ENCODE results near the gene ATP9B.

The ATP9B gene

GRCh38 chr18:79309614-79310358 lies 240.6 kb downstream of the ATP9B start:
- H3K4me1 ChIP-seq (ENCODE audit: control insufficient read depth, insufficient read depth, low read length, poor library complexity, severe bottlenecking), result no peaks in the 10 kb centered on the region

GRCh38 chr18:79314838-79315388 lies 245.7 kb downstream of the ATP9B start:
- no peak for DNase-seq
- Histone ChIP-seq H3K27ac (ENCODE audit: insufficient read depth, low read length, poor library complexity, severe bottlenecking) (no peak overlapping the region), H3K36me3 (ENCODE audit: control insufficient read depth, insufficient read depth, low read length) (peaks cover 15% of the 10 kb centered on the region)

More at GRCh38 chr18:79309614-79310358, 240.6 kb downstream of the ATP9B start:
- Histone ChIP-seq H3K4me3 (ENCODE audit: insufficient read depth, low read depth, low read length, poor library complexity, severe bottlenecking) (no peak overlapping the region), H3K27me3 (replicated peaks; ENCODE audit: control insufficient read depth, insufficient read depth, low read length, poor library complexity, severe bottlenecking) (no peaks in the 10 kb centered on the region), H3K27ac (ENCODE audit: insufficient read depth, low read length, poor library complexity, severe bottlenecking) (no peak overlapping the region), H3K9me3 (ENCODE audit: control insufficient read depth, low read length) (no peaks in the 10 kb centered on the region), H3K36me3 (ENCODE audit: control insufficient read depth, insufficient read depth, low read length) (peaks cover 30% of the 10 kb centered on the region)
- DNase-seq, result no peak

GRCh38 chr18:79315596-79315995 lies 246.4 kb downstream of the ATP9B start:
- Histone ChIP-seq H3K36me3 (ENCODE audit: control insufficient read depth, insufficient read depth, low read length) (peaks cover 15% of the 10 kb centered on the region), H3K4me3 (ENCODE audit: insufficient read depth, low read depth, low read length, poor library complexity, severe bottlenecking) (no peak overlapping the region)
- DNase-seq, result no peak

More at GRCh38 chr18:79314838-79315388, 245.7 kb downstream of the ATP9B start:
- Histone ChIP-seq H3K4me1 (ENCODE audit: control insufficient read depth, insufficient read depth, low read length, poor library complexity, severe bottlenecking) (no peaks in the 10 kb centered on the region), H3K9me3 (ENCODE audit: control insufficient read depth, low read length) (no peaks in the 10 kb centered on the region), H3K27me3 (replicated peaks; ENCODE audit: control insufficient read depth, insufficient read depth, low read length, poor library complexity, severe bottlenecking) (no peaks in the 10 kb centered on the region), H3K4me3 (ENCODE audit: insufficient read depth, low read depth, low read length, poor library complexity, severe bottlenecking) (no peak overlapping the region)

GRCh38 chr18:79317703-79318102 lies 248.5 kb downstream of the ATP9B start:
- Histone ChIP-seq H3K4me3 (ENCODE audit: insufficient read depth, low read depth, low read length, poor library complexity, severe bottlenecking) (no peak overlapping the region), H3K9me3 (ENCODE audit: control insufficient read depth, low read length) (no peaks in the 10 kb centered on the region), H3K36me3 (ENCODE audit: control insufficient read depth, insufficient read depth, low read length) (peaks cover 16% of the 10 kb centered on the region), H3K27ac (ENCODE audit: insufficient read depth, low read length, poor library complexity, severe bottlenecking) (no peak overlapping the region), H3K27me3 (replicated peaks; ENCODE audit: control insufficient read depth, insufficient read depth, low read length, poor library complexity, severe bottlenecking) (no peaks in the 10 kb centered on the region), H3K4me1 (ENCODE audit: control insufficient read depth, insufficient read depth, low read length, poor library complexity, severe bottlenecking) (no peaks in the 10 kb centered on the region)
- no peak for DNase-seq

More at GRCh38 chr18:79315596-79315995, 246.4 kb downstream of the ATP9B start:
- Histone ChIP-seq H3K27me3 (replicated peaks; ENCODE audit: control insufficient read depth, insufficient read depth, low read length, poor library complexity, severe bottlenecking) (no peaks in the 10 kb centered on the region), H3K9me3 (ENCODE audit: control insufficient read depth, low read length) (no peaks in the 10 kb centered on the region), H3K27ac (ENCODE audit: insufficient read depth, low read length, poor library complexity, severe bottlenecking) (no peak overlapping the region), H3K4me1 (ENCODE audit: control insufficient read depth, insufficient read depth, low read length, poor library complexity, severe bottlenecking) (no peaks in the 10 kb centered on the region)

GRCh38 chr18:79318142-79318673 lies 249.0 kb downstream of the ATP9B start:
- H3K4me1 ChIP-seq (ENCODE audit: control insufficient read depth, insufficient read depth, low read length, poor library complexity, severe bottlenecking), result no peaks in the 10 kb centered on the region
- no peak for DNase-seq
- H3K27ac ChIP-seq (ENCODE audit: insufficient read depth, low read length, poor library complexity, severe bottlenecking), result no peak overlapping the region
- H3K27me3 ChIP-seq (replicated peaks; ENCODE audit: control insufficient read depth, insufficient read depth, low read length, poor library complexity, severe bottlenecking), result no peaks in the 10 kb centered on the region
- no peak overlapping the region for H3K4me3 ChIP-seq (ENCODE audit: insufficient read depth, low read depth, low read length, poor library complexity, severe bottlenecking)
- no peaks in the 10 kb centered on the region for H3K9me3 ChIP-seq (ENCODE audit: control insufficient read depth, low read length)
- H3K36me3 ChIP-seq (ENCODE audit: control insufficient read depth, insufficient read depth, low read length), result peaks cover 16% of the 10 kb centered on the region

GRCh38 chr18:79320216-79320850 lies 251.1 kb downstream of the ATP9B start:
- Histone ChIP-seq H3K36me3 (ENCODE audit: control insufficient read depth, insufficient read depth, low read length) (peaks cover 16% of the 10 kb centered on the region), H3K4me3 (ENCODE audit: insufficient read depth, low read depth, low read length, poor library complexity, severe bottlenecking) (no peak overlapping the region), H3K9me3 (ENCODE audit: control insufficient read depth, low read length) (no peaks in the 10 kb centered on the region), H3K27ac (ENCODE audit: insufficient read depth, low read length, poor library complexity, severe bottlenecking) (no peak overlapping the region), H3K4me1 (ENCODE audit: control insufficient read depth, insufficient read depth, low read length, poor library complexity, severe bottlenecking) (no peaks in the 10 kb centered on the region), H3K27me3 (replicated peaks; ENCODE audit: control insufficient read depth, insufficient read depth, low read length, poor library complexity, severe bottlenecking) (no peaks in the 10 kb centered on the region)
- DNase-seq, result no peak

- Histone ChIP-seq H3K27me3 (replicated peaks; ENCODE audit: control insufficient read depth, insufficient read depth, low read length, poor library complexity, severe bottlenecking) (no peaks in the 10 kb centered on the region), H3K4me1 (ENCODE audit: control insufficient read depth, insufficient read depth, low read length, poor library complexity, severe bottlenecking) (no peaks in the 10 kb centered on the region), H3K36me3 (ENCODE audit: control insufficient read depth, insufficient read depth, low read length) (peaks cover 11% of the 10 kb centered on the region), H3K27ac (ENCODE audit: insufficient read depth, low read length, poor library complexity, severe bottlenecking) (no peak overlapping the region), H3K9me3 (ENCODE audit: control insufficient read depth, low read length) (no peaks in the 10 kb centered on the region), H3K4me3 (ENCODE audit: insufficient read depth, low read depth, low read length, poor library complexity, severe bottlenecking) (no peak overlapping the region)
- no peak for DNase-seq
These were observed 252.6 kb downstream of the ATP9B start for GRCh38 chr18:79321625-79322405.

GRCh38 chr18:79322441-79322840 lies 253.2 kb downstream of the ATP9B start:
- Histone ChIP-seq H3K36me3 (ENCODE audit: control insufficient read depth, insufficient read depth, low read length) (peaks cover 11% of the 10 kb centered on the region), H3K27me3 (replicated peaks; ENCODE audit: control insufficient read depth, insufficient read depth, low read length, poor library complexity, severe bottlenecking) (no peaks in the 10 kb centered on the region), H3K4me3 (ENCODE audit: insufficient read depth, low read depth, low read length, poor library complexity, severe bottlenecking) (no peak overlapping the region), H3K9me3 (ENCODE audit: control insufficient read depth, low read length) (no peaks in the 10 kb centered on the region), H3K27ac (ENCODE audit: insufficient read depth, low read length, poor library complexity, severe bottlenecking) (no peak overlapping the region), H3K4me1 (ENCODE audit: control insufficient read depth, insufficient read depth, low read length, poor library complexity, severe bottlenecking) (no peaks in the 10 kb centered on the region)
- no peak for DNase-seq

- no peaks in the 10 kb centered on the region for H3K27me3 ChIP-seq (replicated peaks; ENCODE audit: control insufficient read depth, insufficient read depth, low read length, poor library complexity, severe bottlenecking)
- H3K4me3 ChIP-seq (ENCODE audit: insufficient read depth, low read depth, low read length, poor library complexity, severe bottlenecking), result no peak overlapping the region
- DNase-seq, result no peak
- H3K9me3 ChIP-seq (ENCODE audit: control insufficient read depth, low read length), result no peaks in the 10 kb centered on the region
- no peak overlapping the region for H3K27ac ChIP-seq (ENCODE audit: insufficient read depth, low read length, poor library complexity, severe bottlenecking)
- no peaks in the 10 kb centered on the region for H3K4me1 ChIP-seq (ENCODE audit: control insufficient read depth, insufficient read depth, low read length, poor library complexity, severe bottlenecking)
- peaks cover 12% of the 10 kb centered on the region for H3K36me3 ChIP-seq (ENCODE audit: control insufficient read depth, insufficient read depth, low read length)
These were observed 254.3 kb downstream of the ATP9B start for GRCh38 chr18:79323471-79323870.
